Left ventricle myocardium superior (tissue), 1 donor: ENCODE data around the gene ADM. TPM values are rescaled to one million over a fixed set of nuclear protein-coding genes. Genes with fewer than 3 reads are reported as not detected.
A peak's percentile ranks its signal among the peaks of the same experiment; 100 is the strongest.
"Not testable (repeated sequence)": the region's sequence is repeated elsewhere in the genome, so short reads cannot be mapped to it uniquely, and the experiment has no call there.

ENCODE experiments used
- ATAC-seq: fragments of 200-7000 bp; cut with Tn5 transposase; one replicate; pipeline ENCODE4 v1.9.1; 2020; ENCODE audit warnings: mild to moderate bottlenecking, moderate library complexity
- DNase-seq: peaks from one replicate; pipeline ENCODE4 v3.0.0-alpha.2; 2020
- intact Hi-C: fragments of 100-400 bp; cut with micrococcal nuclease; formaldehyde crosslinking; loops from one replicate; pipeline ENCODE4 v1.11.0; 2022
- long read RNA-seq: library from polyadenylated mRNA; unstranded; transcript quantifications from one replicate; pipeline ENCODE4 v2.0.0, GENCODE V29; 2021
- total RNA-seq: library from RNA; stranded (reverse); fragmentation: NEBNext Ultra II Directional; extraction: Animal tissue kit (Norgen Biotek cat#: 25700); gene quantifications from one replicate; pipeline ENCODE4 v1.2.1, GENCODE V29; 2021
- donor health status: DM: no; HTN: yes; CAD: no; lungs with severe emphysema.

The ADM gene
- 23.4 TPM for total RNA-seq
- long read RNA-seq, transcript ADM-201 (4 exons, 1,885 nt): major isoform, 19 of 20 reads
- long read RNA-seq, partial matches to known transcripts: 0 of 20 reads
- long read RNA-seq, other reads (novel, unspliced or antisense): 1 of 20 reads

DNA sequence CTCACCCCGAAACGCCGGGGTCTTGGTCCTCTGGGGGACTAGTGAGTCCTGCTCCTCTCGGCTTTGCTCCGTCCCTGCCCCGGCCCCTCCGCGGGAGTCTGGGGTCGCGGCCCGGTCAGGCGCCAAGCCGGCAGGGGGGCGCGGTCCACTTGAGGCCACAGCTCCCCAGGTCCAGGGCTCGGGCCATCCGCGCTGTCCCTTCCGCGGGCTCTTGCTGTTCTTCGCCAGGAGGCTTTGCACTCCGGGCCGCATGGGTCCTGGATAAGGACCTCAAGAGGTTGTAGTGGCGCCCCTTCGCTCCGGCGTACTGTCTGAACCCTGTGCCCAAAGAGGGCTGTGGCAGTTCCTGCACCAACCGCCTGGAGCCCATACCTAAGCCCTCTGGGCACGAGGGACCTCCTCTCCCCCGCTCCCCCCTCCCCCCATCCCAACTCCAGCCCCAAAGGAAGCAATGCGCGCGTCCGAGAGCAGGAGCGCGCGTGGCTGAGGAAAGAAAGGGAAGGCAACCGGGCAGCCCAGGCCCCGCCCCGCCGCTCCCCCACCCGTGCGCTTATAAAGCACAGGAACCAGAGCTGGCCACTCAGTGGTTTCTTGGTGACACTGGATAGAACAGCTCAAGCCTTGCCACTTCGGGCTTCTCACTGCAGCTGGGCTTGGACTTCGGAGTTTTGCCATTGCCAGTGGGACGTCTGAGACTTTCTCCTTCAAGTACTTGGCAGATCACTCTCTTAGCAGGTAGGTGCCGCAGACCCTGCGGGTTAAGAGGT lies at the start of gene ADM:
Gene ADM, plus strand, starts transcription at position 579 of the 767 bp plus-strand sequence. CDS start 628 bp downstream, outside the sequence.
- ATAC-seq: peak; percentile 66
- DNase-seq: peak; percentile 94
- intact Hi-C loops: loop anchor here (5.0 to 10.0 kb wide), 3 partner anchors 97 to 442 kb away; no protein-coding TSS in a partner anchor

GRCh38 chr11:10255388-10256125 lies 49.3 kb upstream of the ADM start:
- DNase-seq (no peak), ATAC-seq (no peak)
- intact Hi-C loops: no loop called here

- DNase-seq (no peak), ATAC-seq (no peak)
- intact Hi-C loops: no loop called here
These were observed 47.4 kb upstream of the ADM start for GRCh38 chr11:10257478-10257877.

DNA sequence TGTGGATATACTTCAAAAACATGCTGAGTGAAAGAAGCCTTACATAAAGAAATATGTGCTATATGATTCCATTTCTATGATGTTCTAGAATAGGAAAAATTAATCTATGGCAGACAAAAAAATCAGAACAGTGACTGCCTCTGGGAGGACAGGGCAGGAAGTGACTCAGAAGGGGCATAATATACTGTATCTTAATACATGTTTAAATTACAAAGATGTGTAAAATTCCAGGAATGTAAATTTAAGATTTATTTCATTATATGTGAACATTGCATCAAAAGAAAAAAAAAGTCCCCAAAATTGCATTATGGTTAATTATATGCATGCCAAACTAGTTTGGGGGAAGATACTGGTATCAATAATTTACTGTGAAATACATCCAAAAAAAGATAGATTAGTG lies 43.1 kb upstream of the ADM start:
- intact Hi-C loops: no loop called here
- DNase-seq: no peak
- ATAC-seq: no peak

GRCh38 chr11:10263929-10264328 lies 40.9 kb upstream of the ADM start:
- DNase-seq (no peak), ATAC-seq (no peak)
- intact Hi-C loops: no loop called here

DNA sequence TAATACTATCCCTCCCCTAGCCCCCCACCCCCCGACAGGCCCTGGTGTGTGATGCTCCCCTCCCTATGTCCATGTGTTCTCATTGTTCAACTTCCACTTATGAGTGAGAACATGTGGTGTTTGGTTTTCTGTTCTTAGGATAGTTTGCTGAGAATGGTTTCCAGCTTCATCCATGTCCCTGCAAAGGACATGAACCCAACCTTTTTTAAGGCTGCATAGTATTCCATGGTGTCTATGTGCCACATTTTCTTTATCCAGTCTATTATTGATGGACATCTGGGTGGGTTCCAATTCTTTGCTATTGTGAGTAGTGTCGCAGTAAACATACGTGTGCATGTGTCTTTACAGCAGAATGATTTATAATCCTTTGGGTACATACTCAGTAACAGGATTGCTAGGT lies 40.2 kb upstream of the ADM start:
- intact Hi-C loops, ATAC-seq: not testable (repeated sequence)

DNA sequence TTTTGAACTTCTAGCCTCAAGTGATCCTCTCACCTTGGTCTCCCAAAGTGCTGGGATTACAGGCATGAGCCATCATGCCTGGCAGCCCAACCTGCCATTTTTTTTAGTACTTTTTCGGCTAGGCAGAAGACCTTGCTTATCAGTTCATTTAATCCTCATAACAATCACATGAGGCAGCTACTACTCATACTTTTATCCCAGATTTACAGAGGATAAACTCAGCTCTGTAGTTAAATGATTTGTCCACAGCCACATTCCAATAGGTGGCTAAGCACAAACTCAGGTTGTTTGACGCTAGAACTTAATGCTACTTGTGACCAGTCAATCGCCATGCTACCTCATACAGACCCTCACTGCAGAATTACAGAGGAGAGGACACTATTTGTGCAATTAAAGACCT lies 38.9 kb upstream of the ADM start:
- no peak for ATAC-seq
- intact Hi-C loops: no loop called here

More for the DNA sequence above, 40.2 kb upstream of the ADM start:
- DNase-seq: not testable (repeated sequence)

DNA sequence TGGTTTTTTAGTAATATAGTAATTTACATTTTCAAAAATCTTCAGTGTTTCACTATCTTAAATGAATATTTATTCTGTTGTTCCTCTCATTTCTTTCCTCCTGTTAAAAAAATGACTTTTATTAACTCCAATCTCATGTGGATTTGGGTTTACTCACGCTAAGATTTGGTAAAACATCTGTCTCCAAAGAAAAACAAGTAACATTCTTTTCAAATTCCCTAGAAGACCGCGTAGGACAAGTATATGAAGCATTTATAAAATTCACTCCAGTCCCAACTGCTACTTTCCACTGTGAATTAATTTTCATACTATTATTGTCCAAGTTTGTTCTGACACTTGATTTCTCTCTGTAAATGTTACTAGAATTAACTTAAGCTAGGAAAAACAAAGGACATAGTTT lies 37.1 kb upstream of the ADM start:
- ATAC-seq: no peak
- intact Hi-C loops: no loop called here

More for the DNA sequence above, 38.9 kb upstream of the ADM start:
- no peak for DNase-seq

GRCh38 chr11:10268746-10269488 lies 36.0 kb upstream of the ADM start:
- intact Hi-C loops: no loop called here
- DNase-seq (no peak), ATAC-seq (no peak)

More for the DNA sequence above, 37.1 kb upstream of the ADM start:
- no peak for DNase-seq

DNA sequence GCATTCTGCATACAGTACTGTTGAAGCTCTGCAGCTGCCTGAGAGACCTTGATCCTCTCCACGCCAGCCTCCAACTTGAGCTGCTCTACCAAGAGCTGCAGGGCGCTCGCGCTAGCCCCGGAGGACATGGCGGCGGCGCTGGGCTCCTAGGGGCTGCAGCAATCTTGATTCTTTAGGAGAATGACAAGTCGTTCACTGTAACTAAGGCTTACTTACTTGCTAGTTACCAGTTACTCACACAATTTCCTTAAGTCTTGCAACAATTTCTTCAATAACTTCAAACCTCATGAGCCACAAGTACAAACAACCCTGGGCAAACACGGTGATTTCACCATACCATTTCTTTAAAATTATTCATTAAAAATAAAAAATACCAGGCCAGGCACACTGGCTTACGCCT lies 32.7 kb upstream of the ADM start:
- ATAC-seq (no peak), DNase-seq (no peak)
- intact Hi-C loops: no loop called here

- intact Hi-C loops: no loop called here
- ATAC-seq (no peak), DNase-seq (no peak)
These were observed 31.1 kb upstream of the ADM start for GRCh38 chr11:10273738-10274137.

DNA sequence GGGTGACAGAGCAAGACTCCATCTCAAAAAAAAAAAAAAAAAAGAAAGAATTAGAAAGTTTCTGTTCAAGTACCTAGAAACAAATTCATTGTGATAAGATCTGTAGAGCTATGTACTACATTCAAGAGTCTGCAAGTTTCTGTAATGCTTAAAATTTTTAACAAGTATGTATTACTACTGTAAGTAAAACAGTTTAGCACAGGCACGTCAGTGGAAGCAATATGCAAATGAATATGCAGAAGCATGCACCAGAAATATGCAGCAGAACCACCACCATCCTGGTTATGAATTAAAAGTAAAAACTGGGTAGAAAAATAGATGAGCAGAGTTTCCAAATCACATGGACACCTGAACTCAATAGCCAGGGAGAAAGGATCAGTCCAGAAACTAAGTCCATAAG lies 30.1 kb upstream of the ADM start:
- ATAC-seq: no peak
- DNase-seq: no peak
- intact Hi-C loops: no loop called here

GRCh38 chr11:10275714-10276113 lies 29.2 kb upstream of the ADM start:
- no peak for ATAC-seq
- DNase-seq: no peak
- intact Hi-C loops: no loop called here

DNA sequence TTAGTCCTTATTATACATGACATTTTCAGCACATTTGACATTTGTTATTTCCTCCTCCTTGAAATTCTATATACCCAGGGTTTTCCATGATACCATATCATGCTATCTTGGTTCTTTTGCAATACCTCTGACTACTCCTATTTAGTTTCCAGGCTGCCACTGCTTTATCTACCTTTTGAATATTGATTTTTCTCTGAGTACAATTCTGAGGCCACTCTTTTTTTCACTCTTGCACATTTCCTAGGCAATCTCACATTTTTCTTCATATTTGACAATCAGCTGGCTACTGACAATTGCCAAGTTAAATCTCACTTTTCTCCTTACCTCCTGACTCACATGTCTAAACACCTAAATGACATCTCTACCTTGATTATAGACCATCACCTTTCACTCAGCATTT lies 22.8 kb upstream of the ADM start:
- no peak for ATAC-seq
- no peak for DNase-seq
- intact Hi-C loops: no loop called here

DNA sequence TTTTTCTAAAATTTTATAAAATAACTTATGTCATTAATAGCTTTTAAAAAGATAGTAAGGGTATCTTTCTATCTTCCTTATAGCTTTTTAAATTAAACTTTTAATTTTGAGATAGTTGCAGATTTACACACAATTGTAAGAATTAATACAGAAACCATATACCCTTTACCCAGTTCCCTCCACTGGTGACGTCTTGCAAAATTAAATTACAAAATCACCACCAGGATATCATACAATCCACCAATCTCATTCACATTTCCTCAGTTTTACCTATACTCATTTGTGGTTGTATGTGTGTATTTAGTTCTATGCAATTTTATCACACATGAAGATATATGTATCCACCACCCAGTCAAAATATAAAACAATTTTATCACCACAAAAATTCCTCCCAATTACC lies 20.9 kb upstream of the ADM start:
- ATAC-seq (no peak), DNase-seq (no peak)
- intact Hi-C loops: no loop called here

- ATAC-seq: no peak
- no peak for DNase-seq
- intact Hi-C loops: no loop called here
These were observed 19.6 kb upstream of the ADM start for GRCh38 chr11:10285148-10285802.

DNA sequence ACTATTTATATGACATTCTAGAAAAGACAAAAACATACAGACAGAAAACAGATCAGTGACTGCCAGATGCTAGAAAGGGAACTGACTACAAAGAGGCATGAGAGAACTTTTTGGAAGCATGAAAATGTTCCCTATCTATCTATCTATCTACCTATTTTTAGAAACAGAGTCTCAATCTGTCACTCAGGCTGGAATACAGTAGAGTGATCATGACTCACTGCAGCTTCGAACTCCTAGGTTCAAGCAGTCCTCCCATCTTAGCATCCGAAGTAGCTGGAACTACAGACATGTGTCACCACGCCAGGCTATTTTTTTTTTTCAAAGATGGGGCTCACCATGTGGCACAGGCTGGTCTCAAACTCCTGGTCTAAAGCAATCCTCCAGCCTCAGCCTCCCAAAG lies 17.7 kb upstream of the ADM start:
- DNase-seq: no peak
- ATAC-seq: no peak
- intact Hi-C loops: no loop called here

DNA sequence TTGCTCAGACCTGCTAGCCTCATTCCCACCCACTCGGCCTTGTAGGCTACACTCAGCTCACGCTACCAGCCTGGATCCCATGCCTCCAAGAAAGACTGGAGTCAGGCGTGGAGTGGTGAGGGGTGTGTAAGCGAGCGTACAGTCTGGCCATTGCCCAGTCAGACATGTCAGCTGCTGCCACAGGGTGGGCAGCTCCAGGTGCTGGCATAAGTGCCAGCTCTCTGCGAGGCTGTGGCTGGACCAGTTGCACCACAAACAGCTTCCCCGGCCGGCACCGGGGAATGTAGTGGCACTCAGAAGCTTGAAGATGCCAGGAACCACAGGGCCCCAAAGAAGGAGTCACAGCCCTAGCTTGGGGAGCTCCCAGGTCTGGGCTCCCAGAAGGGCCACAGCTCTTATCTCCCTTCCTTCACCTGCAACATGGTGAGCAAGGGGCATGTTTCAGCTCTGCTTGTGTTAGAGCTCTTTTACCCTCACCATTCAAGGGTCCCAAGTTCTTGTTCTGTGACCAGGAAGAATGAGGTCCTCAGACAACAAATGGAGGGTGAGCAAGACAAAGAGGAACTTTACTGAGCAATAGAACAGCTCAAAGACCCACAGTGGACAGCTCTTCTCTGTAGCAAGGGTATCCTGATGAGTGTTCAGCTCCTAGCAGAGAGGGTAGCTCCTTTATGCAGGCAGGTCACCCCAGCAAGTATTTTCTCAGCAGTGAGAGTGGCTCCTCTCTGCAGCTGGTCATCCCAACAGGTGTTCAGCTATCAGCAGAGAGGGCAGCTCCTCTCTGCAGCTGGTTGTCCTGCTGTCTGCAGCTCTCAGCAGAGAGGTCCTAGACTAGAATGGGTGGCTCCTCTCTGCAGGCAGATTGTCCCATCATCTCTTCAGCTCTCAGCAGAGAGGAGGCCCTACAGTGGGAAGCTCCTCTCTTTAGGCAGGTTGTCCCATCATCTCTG lies 16.8 kb upstream of the ADM start:
- DNase-seq (no peak), ATAC-seq (no peak)
- intact Hi-C loops: no loop called here
